ENCODE measurements around the gene DNAI2. TPM values are rescaled to one million over a fixed set of nuclear protein-coding genes. Genes with fewer than 3 reads are reported as not detected.

Gene DNAI2
- total RNA-seq, 1 donor from 2014 or later: not detected

DNA sequence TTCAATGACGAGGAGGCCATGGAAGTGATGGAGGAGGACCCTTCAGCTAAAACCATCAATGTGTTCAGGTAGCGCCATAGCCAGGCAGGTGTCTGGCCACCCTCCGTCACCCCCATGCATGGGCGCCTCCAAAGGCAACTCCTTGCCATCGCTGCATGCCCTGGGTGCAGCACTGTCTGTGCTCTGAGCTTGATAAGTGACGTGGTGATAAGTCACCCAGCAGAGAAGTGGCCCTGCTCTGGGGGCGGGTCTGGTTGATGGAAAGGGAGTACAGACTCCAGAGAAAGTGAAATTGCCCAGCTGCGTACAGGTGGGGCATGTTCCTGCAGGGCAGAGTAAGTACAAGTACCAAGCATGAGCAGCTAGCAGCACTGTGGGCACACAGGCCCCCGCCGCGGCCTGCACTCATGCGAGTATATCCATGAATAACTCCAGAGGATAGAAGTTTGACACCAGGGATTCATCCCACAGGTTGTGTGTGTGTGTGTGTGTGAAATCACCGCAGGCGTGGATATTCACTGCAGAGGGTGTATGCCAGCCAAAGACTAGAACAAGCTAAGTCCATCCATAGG lies 13.1 kb downstream of the DNAI2 start:
- ChIA-PET CTCF (no interaction called here), POLR2A (no interaction called here)
- Mint-ChIP-seq H3K4me3 (no peak overlapping the region), H3K9me3 (no peaks in the 10 kb centered on the region), H3K27me3 (peaks cover 11% of the 10 kb centered on the region), H3K4me1 (peaks cover 5% of the 10 kb centered on the region), H3K27ac (no peak overlapping the region), H3K36me3 (ENCODE audit: low read depth) (no peaks in the 10 kb centered on the region)
- ATAC-seq (ENCODE audit: low read depth) (no peak), DNase-seq (no peak)
- TF ChIP-seq CTCF (IDR thresholded peaks at IDR 0.05): no peak
- intact Hi-C loops (cut with micrococcal nuclease): no loop called here

DNA sequence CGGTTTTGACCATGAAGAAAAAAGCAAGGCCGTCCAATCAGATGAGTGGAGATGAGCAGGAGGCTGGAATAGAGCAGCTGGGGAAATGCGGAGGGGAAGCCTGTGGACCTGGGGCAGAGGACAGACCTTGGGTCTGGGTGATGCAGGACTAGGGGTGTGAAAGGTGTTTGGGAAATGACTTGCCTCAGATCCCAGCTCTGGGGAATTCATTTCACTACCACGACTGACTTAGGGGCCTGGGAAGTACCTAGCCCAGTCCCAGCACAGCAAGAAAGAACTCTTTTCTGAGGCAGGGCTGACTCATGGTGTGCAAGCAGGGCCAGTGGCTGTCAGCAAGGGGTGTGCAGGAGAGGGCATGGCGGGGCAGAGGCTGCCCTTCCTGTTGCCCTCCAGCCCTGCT lies 14.8 kb downstream of the DNAI2 start:
- intact Hi-C loops (cut with micrococcal nuclease): no loop called here
- H3K4me3 Mint-ChIP-seq: no peak overlapping the region
- H3K27ac Mint-ChIP-seq: peak overlapping the region; percentile 20
- POLR2A ChIA-PET: no interaction called here
- no peak for ATAC-seq (ENCODE audit: low read depth)
- H3K9me3 Mint-ChIP-seq: no peaks in the 10 kb centered on the region
- peaks cover 3% of the 10 kb centered on the region for H3K4me1 Mint-ChIP-seq
- CTCF ChIA-PET: no interaction called here
- DNase-seq: no peak
- no peaks in the 10 kb centered on the region for H3K36me3 Mint-ChIP-seq (ENCODE audit: low read depth)
- TF ChIP-seq CTCF (IDR thresholded peaks at IDR 0.05): no peak
- H3K27me3 Mint-ChIP-seq: peaks cover 8% of the 10 kb centered on the region

GRCh38 chr17:74289688-74290087 lies 15.7 kb downstream of the DNAI2 start:
- Mint-ChIP-seq H3K36me3 (ENCODE audit: low read depth) (no peaks in the 10 kb centered on the region), H3K27me3 (peaks cover 8% of the 10 kb centered on the region), H3K4me3 (no peak overlapping the region), H3K27ac (no peak overlapping the region), H3K4me1 (peaks cover 3% of the 10 kb centered on the region), H3K9me3 (peaks cover under 1% of the 10 kb centered on the region)
- no peak for TF ChIP-seq CTCF (IDR thresholded peaks at IDR 0.05)
- ChIA-PET CTCF (no interaction called here), POLR2A (no interaction called here)
- ATAC-seq (ENCODE audit: low read depth) (no peak), DNase-seq (no peak)
- intact Hi-C loops (cut with micrococcal nuclease): no loop called here

DNA sequence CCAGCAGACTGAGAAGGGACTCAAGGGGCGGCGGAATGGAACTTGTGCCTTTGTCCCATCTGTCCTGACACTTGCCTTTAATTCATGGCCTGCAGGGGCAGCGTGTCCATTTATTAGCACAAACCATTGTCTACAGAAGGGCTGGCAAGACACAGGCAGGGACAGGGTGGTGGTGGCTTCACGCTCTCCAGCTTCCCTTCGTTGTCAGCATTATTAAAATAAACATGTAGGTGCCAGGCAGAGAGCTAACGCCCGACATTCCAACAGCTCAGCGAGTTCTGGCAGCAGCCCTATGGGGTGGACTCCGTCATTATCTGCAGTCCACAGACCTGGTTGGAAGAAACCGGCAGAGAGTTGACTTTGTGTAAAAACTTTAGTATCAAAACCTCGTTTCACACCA lies 16.3 kb downstream of the DNAI2 start:
- no peak for TF ChIP-seq CTCF (IDR thresholded peaks at IDR 0.05)
- ATAC-seq (ENCODE audit: low read depth): no peak
- ChIA-PET CTCF (no interaction called here), POLR2A (no interaction called here)
- intact Hi-C loops (cut with micrococcal nuclease): no loop called here
- no peak for DNase-seq
- H3K27ac Mint-ChIP-seq: no peak overlapping the region
- H3K36me3 Mint-ChIP-seq (ENCODE audit: low read depth): no peaks in the 10 kb centered on the region
- H3K4me3 Mint-ChIP-seq: no peak overlapping the region
- H3K9me3 Mint-ChIP-seq: peaks cover 2% of the 10 kb centered on the region
- H3K4me1 Mint-ChIP-seq: no peaks in the 10 kb centered on the region
- H3K27me3 Mint-ChIP-seq: peaks cover 8% of the 10 kb centered on the region

- no peak for ATAC-seq (ENCODE audit: low read depth)
- no peaks in the 10 kb centered on the region for H3K4me1 Mint-ChIP-seq
- POLR2A ChIA-PET: no interaction called here
- no peak overlapping the region for H3K4me3 Mint-ChIP-seq
- TF ChIP-seq CTCF (IDR thresholded peaks at IDR 0.05): no peak
- no peak for DNase-seq
- CTCF ChIA-PET: no interaction called here
- intact Hi-C loops (cut with micrococcal nuclease): no loop called here
- H3K27me3 Mint-ChIP-seq: peaks cover 14% of the 10 kb centered on the region
- no peak overlapping the region for H3K27ac Mint-ChIP-seq
- H3K9me3 Mint-ChIP-seq: peaks cover 2% of the 10 kb centered on the region
- no peaks in the 10 kb centered on the region for H3K36me3 Mint-ChIP-seq (ENCODE audit: low read depth)
These were observed 18.5 kb downstream of the DNAI2 start for GRCh38 chr17:74292495-74292894.
